CD4-positive, alpha-beta T cell treated with Interferon gamma for 1 hour (primary cell): ENCODE results near the gene ZRANB1.

ENCODE experiments used
- DNase-seq: peaks from one replicate; pipeline ENCODE4 v3.0.0-alpha.2; 2020

Gene ZRANB1

GRCh38 chr10:125023862-125024496 lies 82.1 kb downstream of the ZRANB1 start:
- DNase-seq = no peak

GRCh38 chr10:125024497-125025234 lies 82.7 kb downstream of the ZRANB1 start:
- no peak for DNase-seq

GRCh38 chr10:125025341-125025740 lies 83.4 kb downstream of the ZRANB1 start:
- DNase-seq = no peak

- no peak for DNase-seq
These were observed 84.4 kb downstream of the ZRANB1 start for GRCh38 chr10:125026036-125026931.

- DNase-seq = no peak
These were observed 85.2 kb downstream of the ZRANB1 start for GRCh38 chr10:125026974-125027735.

- no peak for DNase-seq
These were observed 86.2 kb downstream of the ZRANB1 start for GRCh38 chr10:125027871-125028869.

GRCh38 chr10:125029584-125030242 lies 87.8 kb downstream of the ZRANB1 start:
- no peak for DNase-seq

GRCh38 chr10:125030567-125031197 lies 88.8 kb downstream of the ZRANB1 start:
- DNase-seq = no peak

- no peak for DNase-seq
These were observed 90.6 kb downstream of the ZRANB1 start for GRCh38 chr10:125032474-125033020.

- no peak for DNase-seq
These were observed 91.4 kb downstream of the ZRANB1 start for GRCh38 chr10:125033146-125033924.

- no peak for DNase-seq
These were observed 92.8 kb downstream of the ZRANB1 start for GRCh38 chr10:125034675-125035074.

- no peak for DNase-seq
These were observed 93.2 kb downstream of the ZRANB1 start for GRCh38 chr10:125035136-125035535.

GRCh38 chr10:125035588-125036295 lies 93.8 kb downstream of the ZRANB1 start:
- DNase-seq = no peak

- DNase-seq = no peak
These were observed 95.4 kb downstream of the ZRANB1 start for GRCh38 chr10:125037145-125037877.
